Mesendoderm (in vitro differentiated cells): Measurements from ENCODE around the gene ADARB2.

Experiments used
- DNase-seq: peaks from one replicate; pipeline ENCODE4 v3.0.0; 2013
- H2AK5ac ChIP-seq: 2 replicates; pipeline ENCODE4 v1.6.1; 2013; ENCODE audit warnings: low read length, inconsistent platforms
- H2BK120ac ChIP-seq: 2 replicates; pipeline ENCODE4 v1.6.1; 2013; ENCODE audit warnings: low read depth, mild to moderate bottlenecking, low read length, moderate library complexity, mixed read lengths
- H2BK15ac ChIP-seq: replicated peaks from 2 replicates; pipeline ENCODE4 v1.6.1; 2013; ENCODE audit warnings: low read depth, mild to moderate bottlenecking, moderate library complexity
- H2BK5ac ChIP-seq: 2 replicates; pipeline ENCODE4 v1.6.1; 2013; ENCODE audit warnings: low read length, inconsistent platforms
- H3K18ac ChIP-seq: 2 replicates; pipeline ENCODE4 v1.6.1; 2013; ENCODE audit warnings: mild to moderate bottlenecking, low read length, mixed read lengths
- H3K23ac ChIP-seq: one replicate; pipeline ENCODE4 v1.6.1; 2013; ENCODE audit warnings: low read length
- H3K27ac ChIP-seq: 2 replicates; pipeline ENCODE4 v1.5.1; 2013; ENCODE audit warnings: low read depth, mild to moderate bottlenecking, inconsistent platforms, low read length, moderate library complexity
- H3K27me3 ChIP-seq: 2 replicates; pipeline ENCODE4 v1.6.1; 2013; ENCODE audit warnings: low read length, control low read depth, mild to moderate bottlenecking, inconsistent platforms; ENCODE audit not compliant: insufficient read depth, poor library complexity
- H3K36me3 ChIP-seq: 2 replicates; pipeline ENCODE4 v1.6.1; 2013; ENCODE audit warnings: low read length, inconsistent platforms; ENCODE audit not compliant: control insufficient read depth, insufficient read depth
- H3K4ac ChIP-seq: one replicate; pipeline ENCODE4 v1.6.1; 2013; ENCODE audit warnings: low read depth, mild to moderate bottlenecking, low read length, moderate library complexity
- H3K4me1 ChIP-seq: 2 replicates; pipeline ENCODE4 v1.6.1; 2013; ENCODE audit warnings: low read depth, low read length, inconsistent platforms; ENCODE audit not compliant: control insufficient read depth
- H3K4me2 ChIP-seq: 2 replicates; pipeline ENCODE4 v1.6.1; 2013; ENCODE audit warnings: low read length
- H3K4me3 ChIP-seq: 2 replicates; pipeline ENCODE4 v1.5.1; 2013; ENCODE audit warnings: mild to moderate bottlenecking, low read length
- H3K56ac ChIP-seq: one replicate; pipeline ENCODE4 v1.6.1; 2013; ENCODE audit warnings: low read length
- H3K79me1 ChIP-seq: 2 replicates; pipeline ENCODE4 v1.6.1; 2013; ENCODE audit warnings: low read length, inconsistent platforms
- H3K79me2 ChIP-seq: 2 replicates; pipeline ENCODE4 v1.6.1; 2013; ENCODE audit warnings: mild to moderate bottlenecking, low read length; ENCODE audit not compliant: control insufficient read depth, insufficient read depth
- H3K9ac ChIP-seq: 2 replicates; pipeline ENCODE4 v1.6.1; 2013; ENCODE audit warnings: low read length, inconsistent platforms
- H4K5ac ChIP-seq: one replicate; pipeline ENCODE4 v1.6.1; 2013; ENCODE audit warnings: low read length
- H4K8ac ChIP-seq: one replicate; pipeline ENCODE4 v1.6.1; 2013; ENCODE audit warnings: low read depth, mild to moderate bottlenecking, control low read depth, low read length, moderate library complexity
- WGBS: extraction: QIAGEN DNeasy Blood & Tissue Kit; methylation state at CpG from one replicate; pipeline ENCODE4 v1.1.7; 2013; ENCODE audit warnings: low lambda C conversion rate, missing lambda C conversion rate; ENCODE audit not compliant: insufficient coverage; ENCODE audit errors: extremely low coverage; 5-methylcytosine and 5-hydroxymethylcytosine counted together

ADARB2 gene

DNA sequence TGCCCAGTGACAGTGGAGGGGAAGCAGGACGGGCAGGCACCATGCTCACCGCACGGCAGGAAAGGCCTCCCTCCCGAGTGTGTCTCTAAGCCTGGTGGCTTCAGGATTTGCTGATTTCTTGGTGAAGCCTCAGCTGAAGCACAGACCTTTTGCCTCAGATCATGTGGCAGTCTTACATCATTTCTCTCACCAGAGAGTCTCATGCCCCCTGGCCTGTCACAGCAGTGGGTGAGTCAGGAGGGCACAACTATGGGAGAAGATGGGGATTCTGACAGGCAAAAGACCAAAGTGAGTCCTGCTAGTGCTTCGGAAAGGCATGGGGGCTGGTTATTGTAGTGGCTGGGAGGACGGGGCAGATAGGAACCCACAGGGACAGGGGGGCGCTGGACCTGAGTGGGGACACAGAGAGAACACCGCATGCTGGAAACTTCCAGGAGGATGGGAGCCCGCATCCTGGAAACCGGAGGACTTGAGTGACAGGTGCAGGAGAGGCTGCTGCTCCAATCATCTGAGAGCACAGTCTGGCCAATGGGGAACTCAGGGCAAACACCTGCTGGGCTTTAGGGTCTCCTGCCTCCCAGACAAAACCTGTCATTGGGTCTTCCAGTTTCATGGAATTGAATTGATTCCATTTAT, 166.8 kb downstream of the ADARB2 start:
- Histone ChIP-seq H4K5ac (no peak overlapping the region), H3K56ac (no peak overlapping the region), H3K79me2 (no peaks in the 10 kb centered on the region), H3K23ac (no peak overlapping the region), H4K8ac (no peak overlapping the region), H2AK5ac (no peak overlapping the region), H3K4me2 (no peak overlapping the region), H2BK5ac (no peak overlapping the region), H3K9ac (no peak overlapping the region), H3K18ac (no peak overlapping the region), H3K4me3 (no peak overlapping the region), H3K79me1 (no peaks in the 10 kb centered on the region), H3K27me3 (no peaks in the 10 kb centered on the region), H3K27ac (no peak overlapping the region), H3K36me3 (no peaks in the 10 kb centered on the region), H2BK15ac (no peak overlapping the region), H3K4ac (no peak overlapping the region), H2BK120ac (no peak overlapping the region), H3K4me1 (no peaks in the 10 kb centered on the region)
- peak; percentile 14 for DNase-seq
- WGBS = no CpG with 5 or more reads among the region's 10 CpGs

DNA sequence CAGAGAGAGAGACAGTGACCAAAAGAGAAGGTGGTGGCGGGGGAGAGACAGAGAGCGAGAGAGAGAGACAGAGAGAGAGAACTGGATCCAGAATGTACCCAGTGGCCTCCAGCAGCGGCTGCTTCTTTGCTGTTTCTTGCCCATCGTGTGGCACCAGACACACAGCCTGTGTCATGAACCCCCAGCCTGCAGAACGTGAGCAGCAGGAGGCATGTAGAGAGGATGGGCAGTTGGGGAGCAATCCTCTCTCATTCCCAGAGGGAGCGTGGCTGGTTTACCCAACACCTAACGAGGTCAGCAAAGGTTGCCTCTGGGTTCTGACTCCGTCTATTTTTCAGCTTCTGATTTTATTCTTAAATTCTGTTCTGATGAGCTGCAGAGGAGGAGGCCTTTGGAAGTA, 168.1 kb downstream of the ADARB2 start:
- H3K4ac ChIP-seq = no peak overlapping the region

DNA sequence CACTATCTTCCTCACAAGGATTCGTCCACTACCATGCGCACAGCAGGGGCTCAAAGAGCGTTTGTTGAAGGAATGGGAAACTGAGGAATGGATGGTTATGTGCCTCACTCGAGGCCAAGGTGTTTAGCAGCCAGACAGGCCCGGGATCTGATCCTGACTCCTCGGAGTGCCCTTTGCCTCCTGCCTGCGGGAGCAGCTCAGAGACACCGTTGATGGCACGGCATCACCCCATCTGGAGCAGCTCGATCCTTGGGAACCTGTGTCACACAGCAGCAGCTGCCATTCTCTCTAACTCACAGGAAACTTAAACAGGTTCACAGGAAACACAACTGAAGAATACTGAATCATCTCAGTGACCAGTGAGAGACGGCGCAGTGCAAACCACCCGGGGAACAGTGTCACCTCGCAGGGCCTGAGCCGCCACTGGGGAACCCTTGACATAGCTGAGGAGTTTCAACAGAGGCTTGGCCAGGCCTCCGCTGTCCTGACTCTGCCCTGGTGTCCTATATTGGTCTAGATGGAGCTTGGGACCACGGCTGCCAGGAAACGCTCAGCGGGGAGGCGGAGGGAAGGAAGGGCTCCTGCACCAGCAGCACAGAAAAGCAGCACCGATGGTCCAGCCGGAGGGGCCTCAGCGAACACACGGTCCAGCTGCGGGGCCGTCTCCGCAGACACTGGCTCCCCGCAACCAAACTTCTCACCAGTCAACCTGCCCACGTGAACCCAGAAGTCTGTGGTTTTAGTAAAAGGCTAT, 169.4 kb downstream of the ADARB2 start:
- no peaks in the 10 kb centered on the region for H3K36me3 ChIP-seq
- no peak overlapping the region for H3K27ac ChIP-seq
- no peaks in the 10 kb centered on the region for H3K79me1 ChIP-seq
- no peak overlapping the region for H3K4me2 ChIP-seq
- no peak overlapping the region for H4K8ac ChIP-seq
- DNase-seq = no peak
- no peak overlapping the region for H4K5ac ChIP-seq
- no peak overlapping the region for H3K18ac ChIP-seq
- no peaks in the 10 kb centered on the region for H3K4me1 ChIP-seq
- H3K27me3 ChIP-seq = no peaks in the 10 kb centered on the region
- H3K4me3 ChIP-seq = no peak overlapping the region
- H2BK15ac ChIP-seq = no peak overlapping the region
- H2BK5ac ChIP-seq = no peak overlapping the region
- H3K23ac ChIP-seq = no peak overlapping the region
- H2BK120ac ChIP-seq = no peak overlapping the region
- no peaks in the 10 kb centered on the region for H3K79me2 ChIP-seq
- WGBS = no CpG with 5 or more reads among the region's 29 CpGs
- no peak overlapping the region for H3K56ac ChIP-seq
- H3K4ac ChIP-seq = no peak overlapping the region
- H2AK5ac ChIP-seq = no peak overlapping the region
- H3K9ac ChIP-seq = no peak overlapping the region

More for the DNA sequence above, 168.1 kb downstream of the ADARB2 start:
- no peak overlapping the region for H2BK15ac ChIP-seq
- no peaks in the 10 kb centered on the region for H3K36me3 ChIP-seq
- no peaks in the 10 kb centered on the region for H3K79me1 ChIP-seq
- no peak overlapping the region for H3K4me3 ChIP-seq
- no peaks in the 10 kb centered on the region for H3K4me1 ChIP-seq
- H3K18ac ChIP-seq = no peak overlapping the region
- no peak overlapping the region for H3K23ac ChIP-seq
- no peak overlapping the region for H3K4me2 ChIP-seq
- no peaks in the 10 kb centered on the region for H3K79me2 ChIP-seq
- no peak overlapping the region for H4K8ac ChIP-seq
- H3K56ac ChIP-seq = no peak overlapping the region
- H3K9ac ChIP-seq = no peak overlapping the region
- no peak overlapping the region for H2AK5ac ChIP-seq
- no peak overlapping the region for H2BK120ac ChIP-seq
- H3K27ac ChIP-seq = no peak overlapping the region
- no peak overlapping the region for H2BK5ac ChIP-seq
- no peaks in the 10 kb centered on the region for H3K27me3 ChIP-seq
- no peak for DNase-seq
- H4K5ac ChIP-seq = no peak overlapping the region
- WGBS = no CpG with 5 or more reads among the region's 8 CpGs

DNA sequence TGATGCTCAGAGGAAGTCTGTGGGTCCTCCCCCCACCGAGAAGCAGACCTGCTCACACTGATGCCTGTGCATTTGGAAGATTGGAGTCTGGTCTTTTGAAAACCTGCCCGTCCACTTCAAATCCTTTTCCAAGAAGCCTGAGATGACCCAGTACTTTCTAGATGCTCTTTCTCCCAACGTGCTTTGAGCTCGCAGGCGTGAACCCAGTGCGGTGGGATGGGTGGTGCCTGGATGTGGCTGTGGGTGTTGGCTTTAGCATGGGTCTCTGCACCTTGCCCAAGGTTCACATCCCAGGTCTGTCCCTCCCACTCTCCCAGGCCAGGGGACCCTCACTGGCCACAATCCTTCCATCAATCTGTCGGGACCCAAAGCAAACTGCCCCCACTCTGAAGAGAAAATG, 170.2 kb downstream of the ADARB2 start:
- Histone ChIP-seq H3K23ac (no peak overlapping the region), H3K4me2 (no peak overlapping the region), H3K79me2 (no peaks in the 10 kb centered on the region), H3K27ac (no peak overlapping the region), H2BK5ac (no peak overlapping the region), H2BK15ac (no peak overlapping the region), H3K4me3 (no peak overlapping the region), H2BK120ac (no peak overlapping the region), H3K56ac (no peak overlapping the region), H3K79me1 (no peaks in the 10 kb centered on the region), H3K36me3 (no peaks in the 10 kb centered on the region), H3K4ac (no peak overlapping the region), H4K8ac (no peak overlapping the region), H3K4me1 (no peaks in the 10 kb centered on the region), H2AK5ac (no peak overlapping the region), H3K18ac (no peak overlapping the region), H3K9ac (no peak overlapping the region), H3K27me3 (no peaks in the 10 kb centered on the region), H4K5ac (no peak overlapping the region)
- no peak for DNase-seq
- no CpG with 5 or more reads among the region's 7 CpGs for WGBS

DNA sequence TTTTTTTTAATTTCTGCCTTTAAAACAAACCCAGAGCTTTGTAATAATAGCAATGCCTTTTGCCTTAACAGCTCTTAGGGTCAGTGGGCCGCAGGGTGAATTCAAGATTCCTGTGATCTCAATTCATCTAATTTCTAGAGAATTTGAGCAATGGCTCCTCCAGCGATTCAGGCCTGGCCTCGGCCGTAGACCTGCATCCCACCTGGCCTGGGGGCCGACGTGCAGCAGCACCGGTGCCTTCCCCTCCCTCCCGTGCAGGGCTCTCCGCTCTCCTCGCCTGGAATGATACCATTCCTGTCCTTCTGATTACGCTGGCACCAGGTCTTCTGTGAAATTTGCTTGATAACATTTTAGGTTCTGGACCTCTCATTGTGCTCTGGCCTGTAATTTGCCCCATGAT, 172.5 kb downstream of the ADARB2 start:
- H3K27ac ChIP-seq = no peak overlapping the region
- no peak overlapping the region for H3K4me2 ChIP-seq
- no peaks in the 10 kb centered on the region for H3K27me3 ChIP-seq
- no peaks in the 10 kb centered on the region for H3K4me1 ChIP-seq
- H3K18ac ChIP-seq = no peak overlapping the region
- no peaks in the 10 kb centered on the region for H3K79me1 ChIP-seq
- no peak overlapping the region for H3K9ac ChIP-seq
- no peak overlapping the region for H2BK5ac ChIP-seq
- no peak overlapping the region for H4K8ac ChIP-seq
- H3K79me2 ChIP-seq = no peaks in the 10 kb centered on the region
- H2BK120ac ChIP-seq = no peak overlapping the region
- H3K4ac ChIP-seq = no peak overlapping the region
- H3K36me3 ChIP-seq = no peaks in the 10 kb centered on the region
- H3K23ac ChIP-seq = no peak overlapping the region
- no CpG with 5 or more reads among the region's 11 CpGs for WGBS
- no peak overlapping the region for H2BK15ac ChIP-seq
- no peak overlapping the region for H3K4me3 ChIP-seq
- no peak for DNase-seq
- no peak overlapping the region for H2AK5ac ChIP-seq
- H4K5ac ChIP-seq = no peak overlapping the region
- H3K56ac ChIP-seq = no peak overlapping the region
